Esophagus muscularis mucosa (tissue), 4 donors: Measurements from ENCODE around the gene RALGPS2. TPM values are rescaled to one million over a fixed set of nuclear protein-coding genes. Genes with fewer than 3 reads are reported as not detected.

Experiments used
- DNase-seq: peaks from one replicate; pipeline ENCODE4 v3.0.0-alpha.2; 2017; ENCODE audit errors: extremely low spot score
- H3K27ac ChIP-seq, 4 donors: fragments of 200-600 bp; sonication (generic); replicated peaks in 1 of 4; 1 replicate in 3 of 4; 2 replicates in 1 of 4; pipeline ENCODE4 v1.5.1; 2016 to 2019; ENCODE audit warnings: mild to moderate bottlenecking in 1 of 4
- H3K27me3 ChIP-seq, 4 donors: fragments of 200-600 bp; sonication (generic); one replicate each; pipeline versions ENCODE4 v1.5.1 to v1.6.0; 2016 to 2019
- H3K36me3 ChIP-seq, 4 donors: fragments of 200-600 bp; sonication (generic); one replicate each; pipeline ENCODE4 v1.5.1; 2016 to 2019
- H3K4me1 ChIP-seq, 4 donors: fragments of 200-600 bp; sonication (generic); one replicate each; pipeline ENCODE4 v1.5.1; 2016 to 2019
- H3K4me3 ChIP-seq, 4 donors: fragments of 200-600 bp; sonication (generic); 1 replicate in 2 of 4; 2 replicates in 2 of 4; pipeline ENCODE4 v1.5.1; 2016 to 2019; ENCODE audit warnings: mild to moderate bottlenecking in 4 of 4, moderate library complexity in 1 of 4
- H3K9me3 ChIP-seq, 4 donors: fragments of 200-600 bp; sonication (generic); 1 replicate in 3 of 4; 2 replicates in 1 of 4; pipeline ENCODE4 v1.5.1; 2016 to 2019
- CTCF ChIP-seq, 3 experiments: fragments of 200-600 bp in 2 of 3; fragments of 450-650 bp in 1 of 3; sonication (generic) in 2 of 3; IDR thresholded peaks; one replicate each; pipeline ENCODE4 v1.5.1; 2017 to 2019; ENCODE audit warnings: antibody characterized with exemption in 3 of 3, mild to moderate bottlenecking in 2 of 3, moderate library complexity in 1 of 3
- EP300 ChIP-seq: sonication (generic); formaldehyde crosslinking; IDR thresholded peaks from one replicate; pipeline ENCODE4 v1.6.1; 2017; ENCODE audit warnings: antibody characterized with exemption
- POLR2A ChIP-seq: fragments of 450-650 bp; IDR thresholded peaks from one replicate; pipeline ENCODE4 v1.6.1; 2017; ENCODE audit warnings: antibody characterized with exemption, moderate library complexity, mild to moderate bottlenecking, low read depth
- POLR2AphosphoS5 ChIP-seq, 2 donors: sonication (generic); formaldehyde crosslinking; IDR thresholded peaks; one replicate each; pipeline ENCODE4 v1.6.1; 2017; ENCODE audit warnings: antibody characterized with exemption in 2 of 2
- WGBS: methylation state at CpG from one replicate; pipeline ENCODE4 v1.1.5; 2018; 5-methylcytosine and 5-hydroxymethylcytosine counted together
- intact Hi-C: fragments of 100-400 bp; cut with DNase I; formaldehyde crosslinking; loops from one replicate; pipeline ENCODE4 v1.15.1; 2023
- total RNA-seq, 4 donors: library from RNA; depleted of rRNA; stranded (reverse); fragments of >200 nt; gene quantifications; one replicate each; pipeline versions ENCODE4 v1.1.0 to v1.2.1, GENCODE V29; 2016

The RALGPS2 gene
- total RNA-seq, 4 donors from 2014 or later = 9.3 to 22.8 (median 17.3) TPM

DNA sequence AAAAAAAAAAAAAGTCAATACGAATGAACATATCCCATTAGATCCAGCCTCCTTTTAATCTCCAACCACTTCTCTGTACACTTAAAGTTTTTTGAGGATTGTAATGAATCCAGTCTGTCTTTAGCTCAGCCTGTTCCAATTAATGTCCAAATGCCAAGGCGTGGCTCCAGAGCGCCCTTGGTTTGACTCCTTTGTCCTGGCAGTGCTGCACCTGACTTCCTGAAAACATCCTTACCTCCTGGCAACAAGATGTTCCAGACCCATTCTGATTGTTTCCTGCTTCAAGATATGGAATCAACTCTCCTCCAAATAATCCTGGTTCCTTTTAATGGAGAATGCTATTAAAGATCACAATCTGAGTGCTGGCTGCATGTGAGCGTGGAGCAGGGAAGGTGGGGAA lies 226.6 kb downstream of the RALGPS2 start:
- TF ChIP-seq POLR2AphosphoS5 (IDR thresholded peaks at IDR 0.05) (no peak), EP300 (no peak), POLR2A (no peak), CTCF (IDR thresholded peaks at IDR 0.05) (no peak)
- DNase-seq = no peak
- WGBS = 96% methylated on average over 4 of the region's 4 CpGs
- Histone ChIP-seq H3K27ac (peak overlapping the region in 3 of 4 donors; percentile 65 to 78 (median 71)), H3K27me3 (no peaks in the 10 kb centered on the region), H3K9me3 (no peaks in the 10 kb centered on the region), H3K36me3 (no peaks in the 10 kb centered on the region), H3K4me3 (no peak overlapping the region), H3K4me1 (peaks cover 13 to 69% (median 61%) of the 10 kb centered on the region in 4 donors)
- intact Hi-C loops = no loop called here

- Histone ChIP-seq H3K4me1 (peaks cover 13 to 63% (median 56%) of the 10 kb centered on the region in 4 donors), H3K27ac (peak overlapping the region; percentile 52 to 78 (median 68)), H3K36me3 (no peaks in the 10 kb centered on the region), H3K9me3 (no peaks in the 10 kb centered on the region), H3K4me3 (no peak overlapping the region), H3K27me3 (no peaks in the 10 kb centered on the region)
- no peak for TF ChIP-seq EP300
- peak; percentile 25 to 50 for TF ChIP-seq POLR2AphosphoS5 (IDR thresholded peaks at IDR 0.05)
- TF ChIP-seq POLR2A = no peak
- no peak for TF ChIP-seq CTCF (IDR thresholded peaks at IDR 0.05)
- no peak for DNase-seq
- 53% methylated on average over 2 of the region's 5 CpGs for WGBS
- intact Hi-C loops = no loop called here
Observed at GRCh38 chr1:178953034-178953433, 228.0 kb downstream of the RALGPS2 start.

GRCh38 chr1:178953538-178954324 lies 228.7 kb downstream of the RALGPS2 start:
- H3K9me3 ChIP-seq = no peaks in the 10 kb centered on the region
- no peaks in the 10 kb centered on the region for H3K36me3 ChIP-seq
- H3K27me3 ChIP-seq = no peaks in the 10 kb centered on the region
- WGBS = 69% methylated on average over 20 of the region's 23 CpGs
- H3K4me3 ChIP-seq = no peak overlapping the region
- no peak for DNase-seq
- intact Hi-C loops = no loop called here
- TF ChIP-seq POLR2A (no peak), POLR2AphosphoS5 (IDR thresholded peaks at IDR 0.05) (peak in 1 of 2 donors; percentile 3)
- peaks cover 13 to 60% (median 49%) of the 10 kb centered on the region in 4 donors for H3K4me1 ChIP-seq
- peak overlapping the region; percentile 52 to 78 (median 68) for H3K27ac ChIP-seq

DNA sequence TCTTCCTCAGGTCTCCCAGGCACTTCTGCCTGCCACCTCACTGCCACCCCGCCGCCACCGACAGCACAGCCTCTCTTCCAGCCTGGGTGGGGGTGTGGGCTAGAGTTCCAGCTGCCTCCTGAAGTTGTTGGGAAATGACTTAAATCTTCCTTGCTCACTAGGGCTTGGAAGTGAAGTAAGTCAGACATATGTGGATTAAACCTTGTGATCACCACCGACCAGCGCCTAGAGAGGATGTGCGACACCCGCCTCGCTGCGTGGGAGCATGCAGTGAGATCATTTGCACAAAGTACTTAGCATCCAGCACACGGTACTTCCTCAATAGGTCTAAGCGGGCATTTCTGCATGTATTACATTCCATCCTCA lies 229.3 kb downstream of the RALGPS2 start:
- H3K27ac ChIP-seq = peak overlapping the region; percentile 52 to 78 (median 68)
- intact Hi-C loops = no loop called here
- H3K4me3 ChIP-seq = no peak overlapping the region
- WGBS = 97% methylated on average over 11 of the region's 11 CpGs
- no peaks in the 10 kb centered on the region for H3K9me3 ChIP-seq
- H3K27me3 ChIP-seq = no peaks in the 10 kb centered on the region
- H3K4me1 ChIP-seq = peaks cover 13 to 60% (median 47%) of the 10 kb centered on the region in 4 donors
- no peak for DNase-seq
- no peaks in the 10 kb centered on the region for H3K36me3 ChIP-seq
- TF ChIP-seq EP300 = no peak
- no peak for TF ChIP-seq POLR2AphosphoS5 (IDR thresholded peaks at IDR 0.05)
- no peak for TF ChIP-seq POLR2A
- TF ChIP-seq CTCF (IDR thresholded peaks at IDR 0.05) = no peak

DNA sequence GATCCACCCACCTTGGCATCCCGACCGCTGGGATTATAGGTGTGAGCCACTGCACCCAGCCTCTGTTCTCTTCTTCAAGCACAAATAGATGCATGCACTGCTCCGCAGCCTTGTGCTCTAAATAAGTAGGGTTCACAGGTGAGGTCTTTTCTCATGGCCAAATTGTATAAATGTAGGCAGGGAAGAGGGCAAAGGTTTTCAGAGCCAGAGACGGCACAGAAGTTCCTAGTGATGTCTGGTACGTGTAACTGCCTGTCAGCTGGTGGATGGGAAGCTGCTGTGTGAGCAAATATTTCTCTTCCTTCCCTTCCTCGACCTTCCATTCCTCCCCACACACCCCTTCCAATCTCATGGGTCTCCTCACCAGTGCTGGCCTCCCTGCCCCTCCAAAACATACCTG lies 229.9 kb downstream of the RALGPS2 start:
- Histone ChIP-seq H3K9me3 (no peaks in the 10 kb centered on the region), H3K27me3 (no peaks in the 10 kb centered on the region), H3K4me1 (peaks cover 13 to 59% (median 45%) of the 10 kb centered on the region in 4 donors), H3K4me3 (no peak overlapping the region), H3K27ac (no peak overlapping the region), H3K36me3 (no peaks in the 10 kb centered on the region)
- intact Hi-C loops = no loop called here
- TF ChIP-seq POLR2A (no peak), POLR2AphosphoS5 (IDR thresholded peaks at IDR 0.05) (no peak), CTCF (IDR thresholded peaks at IDR 0.05) (no peak), EP300 (no peak)
- DNase-seq = no peak
- WGBS = 76% methylated on average over 6 of the region's 6 CpGs
